Measurements from ENCODE around the gene TMEM114.

Gene TMEM114

DNA sequence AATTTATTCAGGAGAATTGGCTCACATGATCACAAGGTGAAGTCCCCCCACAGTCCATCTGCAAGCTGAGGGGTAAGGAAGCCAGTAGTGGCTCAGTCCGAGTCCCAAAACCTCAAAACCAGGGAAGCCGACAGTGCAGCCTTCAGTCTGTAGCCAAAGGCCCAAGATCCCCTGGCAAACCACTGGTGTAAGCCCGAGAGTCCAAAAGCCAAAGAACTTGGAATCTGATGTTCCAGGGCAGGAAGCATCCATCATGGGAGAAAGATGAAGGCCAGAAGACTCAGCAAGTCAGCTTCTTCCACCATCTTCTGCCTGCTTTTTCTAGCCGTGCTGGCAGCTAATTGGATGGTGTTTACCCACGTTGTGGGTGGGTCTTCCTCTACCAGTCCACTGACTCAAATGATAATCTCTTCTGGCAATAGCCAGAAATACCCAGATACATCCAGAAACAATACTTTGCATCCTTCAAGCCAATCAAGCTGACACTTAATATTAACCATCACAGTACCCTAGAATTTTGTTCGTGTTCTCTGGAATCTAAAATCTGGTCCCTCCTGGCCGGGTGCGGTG, 40.4 kb downstream of the TMEM114 start:
- DNase-seq (ENCODE audit: low spot score), result no peak

DNA sequence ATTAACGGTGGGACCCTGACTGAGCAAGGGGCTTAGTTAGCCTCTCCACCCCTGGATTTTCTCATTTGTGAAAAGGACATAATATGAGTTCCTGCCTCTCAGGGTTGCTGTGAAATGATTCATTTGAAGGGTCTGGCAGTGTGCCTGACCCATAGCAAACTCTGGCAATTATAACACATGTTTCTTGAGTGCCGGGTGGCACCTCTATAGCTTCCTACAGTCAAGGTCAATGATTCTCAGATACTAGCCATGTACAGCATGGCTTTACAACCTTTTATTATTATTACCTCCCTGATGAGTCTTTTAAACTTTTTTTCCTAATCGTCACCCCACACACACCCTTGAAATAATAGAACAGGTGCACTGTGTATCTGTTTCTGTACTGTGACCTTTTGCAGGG, 42.1 kb downstream of the TMEM114 start:
- DNase-seq (ENCODE audit: low spot score), result no peak

- no peak for DNase-seq (ENCODE audit: low spot score)
Observed at GRCh38 chr16:8547762-8548161, 42.5 kb downstream of the TMEM114 start.

DNA sequence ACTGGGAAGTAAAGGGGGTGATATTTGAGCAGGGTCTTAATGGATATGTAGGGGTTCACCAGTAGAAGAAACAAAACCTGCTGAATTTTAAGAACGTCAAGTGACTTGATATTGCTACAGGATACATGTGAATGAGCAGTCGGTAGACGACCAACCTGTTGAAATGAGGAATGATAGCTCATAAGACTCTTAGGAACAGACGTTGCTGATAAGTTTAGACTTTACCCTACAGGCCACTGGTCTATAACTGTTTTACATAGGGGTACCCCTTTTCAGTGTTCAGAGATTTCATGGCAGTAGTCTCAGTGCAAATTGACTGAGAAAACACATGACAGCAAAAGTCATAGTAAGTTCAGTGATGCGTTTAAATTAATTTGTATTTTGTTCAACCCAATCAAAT, 45.9 kb downstream of the TMEM114 start:
- no peak for DNase-seq (ENCODE audit: low spot score)

- DNase-seq (ENCODE audit: low spot score), result no peak
Observed at GRCh38 chr16:8543258-8543657, 47.1 kb downstream of the TMEM114 start.

DNA sequence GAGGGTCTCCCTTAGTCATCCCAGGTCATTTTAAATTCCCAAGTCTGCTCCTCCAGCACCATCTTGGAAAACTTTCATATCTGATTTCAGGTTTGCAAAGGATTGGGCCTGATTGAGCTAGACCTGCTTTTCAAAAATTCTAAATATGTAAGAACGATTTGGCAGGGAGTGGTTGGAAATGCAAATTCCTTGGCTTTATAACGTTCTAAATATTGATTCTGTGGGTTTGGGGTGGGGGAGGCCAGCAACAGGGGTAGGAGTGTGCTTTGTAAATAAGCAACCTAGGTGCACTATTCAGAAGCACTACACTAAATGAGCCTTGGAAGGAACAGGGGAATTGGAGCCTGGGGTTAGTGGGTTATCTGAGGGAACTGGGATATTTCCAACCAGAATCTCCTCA, 47.9 kb downstream of the TMEM114 start:
- DNase-seq (ENCODE audit: low spot score), result no peak

DNA sequence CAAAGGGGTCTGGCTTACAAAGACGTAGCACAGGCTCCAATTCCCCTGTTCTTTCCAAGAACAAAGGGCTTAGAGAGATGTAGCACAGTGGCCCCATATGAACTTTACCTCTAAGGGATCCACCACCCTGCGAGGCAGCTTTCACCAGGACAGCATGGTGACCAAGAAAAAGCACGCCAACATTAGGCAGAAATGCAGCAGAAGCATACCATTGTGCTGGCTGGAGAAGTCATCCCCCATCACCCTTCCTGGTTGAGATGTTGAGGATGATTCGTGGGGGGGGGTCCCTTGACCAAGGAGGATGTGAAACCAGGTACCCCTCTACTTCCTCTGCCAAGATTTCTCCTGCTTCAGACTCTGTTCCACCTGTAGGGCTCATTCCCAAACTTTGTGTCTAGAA, 48.4 kb downstream of the TMEM114 start:
- no peak for DNase-seq (ENCODE audit: low spot score)

- DNase-seq (ENCODE audit: low spot score), result no peak
Observed at GRCh38 chr16:8537691-8538342, 52.5 kb downstream of the TMEM114 start.

- DNase-seq (ENCODE audit: low spot score), result no peak
Observed at GRCh38 chr16:8533509-8533908, 56.8 kb downstream of the TMEM114 start.

DNA sequence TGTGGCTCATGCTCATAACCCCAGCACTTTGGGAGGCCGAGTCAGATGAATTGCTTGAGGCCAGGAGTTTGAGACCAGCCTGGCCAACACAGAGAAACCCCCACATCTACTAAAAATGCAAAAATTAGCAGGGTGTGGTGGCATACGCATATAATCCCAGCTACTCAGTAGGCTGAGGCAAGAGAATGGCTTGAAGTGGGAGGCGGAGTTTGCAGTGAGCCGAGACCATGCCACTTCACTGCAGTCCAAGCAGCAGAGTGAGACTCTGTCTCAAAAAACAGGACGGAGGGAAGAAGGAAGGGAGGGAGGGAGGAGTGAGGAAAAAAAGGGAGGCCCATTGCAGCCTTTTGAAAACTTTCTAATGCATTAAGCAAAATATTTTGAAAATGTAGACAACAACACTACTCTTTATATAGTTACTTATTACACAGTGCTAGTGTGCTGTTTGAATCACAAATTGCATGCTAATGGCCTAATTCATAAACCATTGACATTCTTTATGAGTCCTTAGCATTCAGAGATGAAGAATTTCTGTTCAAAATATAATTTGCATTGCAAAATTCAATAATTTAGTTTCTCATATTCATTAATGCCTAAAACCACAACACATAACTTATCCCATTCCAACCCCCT, 59.4 kb downstream of the TMEM114 start:
- DNase-seq (ENCODE audit: low spot score), result no peak

DNA sequence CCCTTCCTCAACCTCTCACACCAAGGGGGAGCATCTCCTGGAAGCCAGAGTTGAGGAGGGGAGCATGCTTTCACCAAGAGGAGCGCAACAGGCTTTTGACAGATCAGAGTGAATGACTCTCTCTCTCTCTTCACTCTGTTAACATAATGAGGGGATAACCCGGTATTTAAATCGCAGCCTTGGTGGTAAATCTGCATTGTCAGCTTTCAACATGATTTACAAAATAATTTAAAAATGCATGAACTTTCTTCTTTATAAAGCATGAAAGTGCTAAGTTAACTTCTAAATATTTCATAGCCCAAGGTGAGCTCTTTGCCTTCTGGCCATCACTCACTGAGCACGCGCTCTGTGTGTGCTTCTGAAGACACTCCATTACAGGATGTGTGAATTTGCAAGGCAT, 61.8 kb downstream of the TMEM114 start:
- DNase-seq (ENCODE audit: low spot score), result no peak

DNA sequence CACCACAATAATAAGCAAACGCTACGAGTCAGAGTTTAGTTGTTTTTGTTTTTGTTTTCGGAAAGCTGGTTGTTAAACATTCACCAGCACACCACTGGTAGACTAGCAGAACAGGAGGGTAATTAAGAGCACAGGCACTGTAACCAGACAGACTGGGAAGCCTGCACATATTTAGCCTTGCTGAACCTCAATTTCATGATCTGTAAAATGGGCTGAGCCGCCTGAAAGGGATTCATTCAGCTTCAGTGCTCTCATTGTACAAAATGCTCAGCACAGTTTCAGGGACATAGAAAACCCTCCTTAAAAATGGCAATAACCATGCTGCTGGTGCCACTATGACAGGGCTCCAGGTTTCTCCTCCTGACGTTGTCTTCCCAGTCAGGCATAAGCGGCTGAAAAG, 66.4 kb downstream of the TMEM114 start:
- DNase-seq (ENCODE audit: low spot score), result no peak

DNA sequence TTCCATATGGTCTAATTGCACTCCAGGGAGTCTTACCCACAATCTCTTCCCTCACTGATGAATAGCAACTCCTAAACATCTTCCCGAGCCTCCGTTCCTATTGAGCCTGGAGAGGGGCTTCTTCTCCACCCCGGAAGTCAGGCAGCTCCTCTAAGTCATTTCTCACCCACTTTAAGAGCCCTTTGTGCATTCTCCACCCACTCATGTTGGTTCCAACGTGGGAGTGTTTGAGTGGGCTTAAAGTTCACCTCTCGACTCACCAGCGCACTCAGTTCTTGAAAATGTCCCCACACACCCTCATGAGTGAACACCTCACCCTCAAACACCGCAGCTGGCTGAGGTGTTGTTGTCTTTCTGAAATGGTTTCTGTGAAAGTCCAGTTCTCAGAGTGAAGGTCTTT, 67.6 kb downstream of the TMEM114 start:
- DNase-seq (ENCODE audit: low spot score), result no peak

GRCh38 chr16:8519643-8520042, 70.7 kb downstream of the TMEM114 start:
- DNase-seq (ENCODE audit: low spot score), result no peak
